Smooth muscle cell (in vitro differentiated cells): ENCODE results near the gene ST8SIA5. TPM values are rescaled to one million over a fixed set of nuclear protein-coding genes. Genes with fewer than 3 reads are reported as not detected.

Source experiments
- DNase-seq: peaks from one replicate; lab custom pipeline; 2025; ENCODE audit not compliant: unreplicated experiment; lab: John Stamatoyannopoulos, UW
- H2AFZ ChIP-seq: fragments of 200-600 bp; sonication (generic); 2 replicates; pipeline ENCODE4 v1.6.0; 2016; ENCODE audit warnings: antibody characterized with exemption, low read depth, mild to moderate bottlenecking
- H3F3A ChIP-seq: fragments of 200-600 bp; sonication (generic); 2 replicates; pipeline ENCODE4 v1.6.0; 2017; ENCODE audit warnings: antibody characterized with exemption, low read depth
- H3K27ac ChIP-seq: fragments of 200-600 bp; sonication (generic); 2 replicates; pipeline ENCODE4 v1.5.1; 2016; ENCODE audit warnings: low read depth, mild to moderate bottlenecking
- H3K27me3 ChIP-seq: fragments of 200-600 bp; sonication (generic); 2 replicates; pipeline ENCODE4 v1.6.1; 2016; ENCODE audit warnings: low read depth, mild to moderate bottlenecking
- H3K36me3 ChIP-seq: fragments of 200-600 bp; sonication (generic); 2 replicates; pipeline ENCODE4 v1.5.1; 2016; ENCODE audit warnings: low read depth
- H3K4me1 ChIP-seq: fragments of 200-600 bp; sonication (generic); 2 replicates; pipeline ENCODE4 v1.5.1; 2016; ENCODE audit warnings: low read depth
- H3K4me2 ChIP-seq: fragments of 200-600 bp; sonication (generic); 2 replicates; pipeline ENCODE4 v1.6.0; 2016; ENCODE audit warnings: mild to moderate bottlenecking
- H3K4me3 ChIP-seq: fragments of 200-600 bp; sonication (generic); 2 replicates; pipeline ENCODE4 v1.5.1; 2016; ENCODE audit warnings: mild to moderate bottlenecking
- H3K79me2 ChIP-seq: fragments of 200-600 bp; sonication (generic); 2 replicates; pipeline ENCODE4 v1.6.0; 2016; ENCODE audit warnings: low read depth, mild to moderate bottlenecking
- H3K9ac ChIP-seq: fragments of 200-600 bp; sonication (generic); 2 replicates; pipeline ENCODE4 v1.6.0; 2016; ENCODE audit warnings: low read depth
- H3K9me3 ChIP-seq: fragments of 200-600 bp; sonication (generic); replicated peaks from 2 replicates; pipeline ENCODE4 v1.5.1; 2016; ENCODE audit warnings: low read depth
- H4K20me1 ChIP-seq: fragments of 200-600 bp; sonication (generic); 2 replicates; pipeline ENCODE4 v1.6.0; 2016; ENCODE audit warnings: low read depth
- WGBS: methylation state at CpG from one replicate; pipeline ENCODE4 v1.1.7; 2016; ENCODE audit warnings: low lambda C conversion rate; 5-methylcytosine and 5-hydroxymethylcytosine counted together
- polyA plus RNA-seq: library from polyadenylated mRNA; unstranded; fragments of >200 nt; fragmentation: Nextera tagmentation; extraction: Ambion mirVana; gene quantifications from 2 replicates; pipeline ENCODE4 v1.2.1, GENCODE V29; 2016
- total RNA-seq: library from RNA; depleted of rRNA; stranded (reverse); fragments of >200 nt; gene quantifications from 2 replicates; pipeline ENCODE4 v1.2.3, GENCODE V29; 2014
- TF ChIP-seq, protein P1 (sequence below): fragments of 200-600 bp; sonication (generic); IDR thresholded peaks from 2 replicates; pipeline ENCODE4 v1.5.1; 2017; ENCODE audit warnings: borderline replicate concordance, mild to moderate bottlenecking, antibody characterized with exemption; ENCODE audit not compliant: insufficient read depth, poor library complexity, severe bottlenecking

Gene ST8SIA5
- total and polyA plus RNA-seq, 2 experiments from 2014 or later: 0.22 TPM; not detected in 1

GRCh38 chr18:46696268-46696667 lies 60.6 kb downstream of the ST8SIA5 start:
- TF ChIP-seq, protein P1, sequence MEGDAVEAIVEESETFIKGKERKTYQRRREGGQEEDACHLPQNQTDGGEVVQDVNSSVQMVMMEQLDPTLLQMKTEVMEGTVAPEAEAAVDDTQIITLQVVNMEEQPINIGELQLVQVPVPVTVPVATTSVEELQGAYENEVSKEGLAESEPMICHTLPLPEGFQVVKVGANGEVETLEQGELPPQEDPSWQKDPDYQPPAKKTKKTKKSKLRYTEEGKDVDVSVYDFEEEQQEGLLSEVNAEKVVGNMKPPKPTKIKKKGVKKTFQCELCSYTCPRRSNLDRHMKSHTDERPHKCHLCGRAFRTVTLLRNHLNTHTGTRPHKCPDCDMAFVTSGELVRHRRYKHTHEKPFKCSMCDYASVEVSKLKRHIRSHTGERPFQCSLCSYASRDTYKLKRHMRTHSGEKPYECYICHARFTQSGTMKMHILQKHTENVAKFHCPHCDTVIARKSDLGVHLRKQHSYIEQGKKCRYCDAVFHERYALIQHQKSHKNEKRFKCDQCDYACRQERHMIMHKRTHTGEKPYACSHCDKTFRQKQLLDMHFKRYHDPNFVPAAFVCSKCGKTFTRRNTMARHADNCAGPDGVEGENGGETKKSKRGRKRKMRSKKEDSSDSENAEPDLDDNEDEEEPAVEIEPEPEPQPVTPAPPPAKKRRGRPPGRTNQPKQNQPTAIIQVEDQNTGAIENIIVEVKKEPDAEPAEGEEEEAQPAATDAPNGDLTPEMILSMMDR: no peak
- no peaks in the 10 kb centered on the region for H3K4me1 ChIP-seq
- no peak for DNase-seq
- no peaks in the 10 kb centered on the region for H3F3A ChIP-seq
- WGBS: 80% methylated on average over 3 of the region's 3 CpGs
- H3K27ac ChIP-seq: no peak overlapping the region
- H3K4me3 ChIP-seq: no peak overlapping the region
- no peaks in the 10 kb centered on the region for H4K20me1 ChIP-seq
- no peak overlapping the region for H2AFZ ChIP-seq
- H3K79me2 ChIP-seq: no peaks in the 10 kb centered on the region
- no peaks in the 10 kb centered on the region for H3K27me3 ChIP-seq
- no peaks in the 10 kb centered on the region for H3K9me3 ChIP-seq
- no peaks in the 10 kb centered on the region for H3K36me3 ChIP-seq
- H3K4me2 ChIP-seq: no peak overlapping the region
- H3K9ac ChIP-seq: no peak overlapping the region

- Histone ChIP-seq H3K36me3 (no peaks in the 10 kb centered on the region), H3F3A (no peaks in the 10 kb centered on the region), H4K20me1 (no peaks in the 10 kb centered on the region), H3K4me1 (no peaks in the 10 kb centered on the region), H3K9me3 (no peaks in the 10 kb centered on the region), H3K9ac (no peak overlapping the region), H3K4me2 (no peak overlapping the region), H3K4me3 (no peak overlapping the region), H3K27me3 (no peaks in the 10 kb centered on the region), H2AFZ (no peak overlapping the region), H3K79me2 (no peaks in the 10 kb centered on the region), H3K27ac (no peak overlapping the region)
- TF ChIP-seq, protein P1: no peak
- 95% methylated on average over 2 of the region's 2 CpGs for WGBS
- no peak for DNase-seq
These were observed 62.9 kb downstream of the ST8SIA5 start for GRCh38 chr18:46693996-46694395.

GRCh38 chr18:46688853-46689525 lies 67.9 kb downstream of the ST8SIA5 start:
- Histone ChIP-seq H3K9ac (no peak overlapping the region), H4K20me1 (no peaks in the 10 kb centered on the region), H3K4me1 (no peaks in the 10 kb centered on the region), H3K27me3 (no peaks in the 10 kb centered on the region), H3K4me3 (no peak overlapping the region), H3K4me2 (no peak overlapping the region), H3K27ac (no peak overlapping the region), H3K36me3 (no peaks in the 10 kb centered on the region), H2AFZ (no peak overlapping the region), H3K79me2 (no peaks in the 10 kb centered on the region), H3F3A (no peaks in the 10 kb centered on the region), H3K9me3 (no peaks in the 10 kb centered on the region)
- TF ChIP-seq, protein P1: no peak
- DNase-seq: no peak
- WGBS: 79% methylated on average over 10 of the region's 12 CpGs

DNA sequence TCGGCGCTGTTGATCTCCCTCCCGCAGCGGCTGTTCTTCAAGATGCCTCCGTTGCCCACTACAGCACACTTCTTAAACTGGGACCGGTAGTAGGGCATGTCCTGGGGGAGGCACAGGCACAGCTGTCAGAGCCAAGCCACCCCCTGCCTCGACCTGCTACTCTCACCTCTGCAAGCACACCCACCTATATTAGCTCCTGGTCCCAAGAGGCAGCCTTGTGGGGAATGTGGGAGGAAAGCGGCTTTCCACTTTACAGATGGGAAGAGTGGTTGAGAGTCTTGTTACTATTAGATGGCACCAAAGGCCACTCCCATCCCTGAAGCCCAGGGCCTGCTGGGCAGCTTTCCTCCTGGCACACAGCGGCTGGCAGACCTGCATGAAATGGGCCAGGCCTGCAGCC lies 70.7 kb downstream of the ST8SIA5 start:
- no peaks in the 10 kb centered on the region for H3K79me2 ChIP-seq
- no peaks in the 10 kb centered on the region for H3K4me1 ChIP-seq
- no peak for DNase-seq
- H2AFZ ChIP-seq: no peak overlapping the region
- no peaks in the 10 kb centered on the region for H3K9me3 ChIP-seq
- no peaks in the 10 kb centered on the region for H3F3A ChIP-seq
- 98% methylated on average over 7 of the region's 9 CpGs for WGBS
- H3K36me3 ChIP-seq: no peaks in the 10 kb centered on the region
- H3K4me2 ChIP-seq: no peak overlapping the region
- TF ChIP-seq, protein P1: no peak
- no peak overlapping the region for H3K4me3 ChIP-seq
- H3K27ac ChIP-seq: no peak overlapping the region
- no peaks in the 10 kb centered on the region for H4K20me1 ChIP-seq
- no peaks in the 10 kb centered on the region for H3K27me3 ChIP-seq
- no peak overlapping the region for H3K9ac ChIP-seq
